HCT116 (cell line): ENCODE results near the gene CCL14.

Experiments
- CBX3 ChIP-seq: IDR thresholded peaks from 2 replicates; pipeline ENCODE4 v1.6.1; 2012; ENCODE audit warnings: low read depth
- CEBPB ChIP-seq: IDR thresholded peaks from 2 replicates; pipeline ENCODE4 v1.6.1; 2012; ENCODE audit warnings: low read depth
- EGR1 ChIP-seq: IDR thresholded peaks from 2 replicates; pipeline ENCODE4 v1.6.1; 2012; ENCODE audit warnings: low read depth
- EZH2 ChIP-seq: fragments of 200-600 bp; sonication (generic); IDR thresholded peaks from 2 replicates; pipeline ENCODE4 v1.6.1; 2017; ENCODE audit warnings: antibody characterized with exemption, mixed run types
- EZH2phosphoT487 ChIP-seq: fragments of 200-600 bp; IDR thresholded peaks from 2 replicates; pipeline ENCODE4 v1.6.1; 2018; ENCODE audit warnings: antibody characterized with exemption, borderline replicate concordance
- JUND ChIP-seq: IDR thresholded peaks from 2 replicates; pipeline ENCODE4 v1.6.1; 2012
- POLR2A ChIP-seq: IDR thresholded peaks from 2 replicates; pipeline ENCODE4 v1.7.0; 2011; ENCODE audit warnings: borderline replicate concordance; ENCODE audit not compliant: insufficient read depth, insufficient read length; ENCODE audit errors: extremely low read depth
- POLR2AphosphoS5 ChIP-seq: IDR thresholded peaks from 2 replicates; pipeline ENCODE4 v1.6.1; 2011; ENCODE audit warnings: mild to moderate bottlenecking, low read depth, low read length, moderate library complexity
- SIN3A ChIP-seq: IDR thresholded peaks from 2 replicates; pipeline ENCODE4 v1.6.1; 2012; ENCODE audit warnings: low read depth
- SP1 ChIP-seq: IDR thresholded peaks from 2 replicates; pipeline ENCODE4 v1.6.1; 2012; ENCODE audit warnings: low read depth
- TF ChIP-seq, protein P1 (sequence below): IDR thresholded peaks from 2 replicates; pipeline ENCODE4 v1.6.1; 2012; ENCODE audit warnings: low read depth
- TF ChIP-seq, protein P2 (sequence below), 3 experiments: fragments of 200-600 bp in 1 of 3; sonication (generic) in 1 of 3; IDR thresholded peaks in 2 of 3; conservative IDR thresholded peaks in 1 of 3; 2 replicates each; pipeline ENCODE4 v1.5.1; 2012 to 2017; ENCODE audit warnings: low read depth in 2 of 3, low read length in 2 of 3, antibody characterized with exemption in 1 of 3, borderline replicate concordance in 1 of 3, control low read depth in 1 of 3, mild to moderate bottlenecking in 1 of 3, mixed read lengths in 1 of 3, mixed run types in 1 of 3, moderate library complexity in 1 of 3; ENCODE audit not compliant: insufficient read depth in 1 of 3
- TF ChIP-seq, protein P3 (sequence below): IDR thresholded peaks from 2 replicates; pipeline ENCODE4 v1.6.1; 2012
- TF ChIP-seq, protein P4 (sequence below): IDR thresholded peaks from 2 replicates; pipeline ENCODE4 v1.6.1; 2012

DNA sequence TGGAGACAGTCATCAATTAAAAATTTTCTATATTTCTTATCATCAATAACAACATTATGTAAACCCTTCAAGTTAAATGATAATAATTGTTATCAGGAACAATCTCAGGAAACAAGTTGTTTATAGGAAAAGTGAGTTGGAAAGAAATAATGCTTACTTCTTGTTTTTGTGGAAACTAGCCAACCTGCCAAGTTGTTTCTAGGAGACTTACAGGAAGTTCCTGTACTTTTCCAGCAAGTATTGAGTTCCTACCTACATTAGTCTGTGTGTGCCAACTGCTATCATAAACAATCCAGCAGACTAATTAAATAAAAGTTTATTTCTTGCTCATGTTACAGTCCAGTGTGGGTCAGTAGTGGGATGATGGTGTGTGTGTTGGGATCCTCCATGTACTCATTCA, 1.6 kb upstream of the CCL14 start:
- TF ChIP-seq, protein P1, sequence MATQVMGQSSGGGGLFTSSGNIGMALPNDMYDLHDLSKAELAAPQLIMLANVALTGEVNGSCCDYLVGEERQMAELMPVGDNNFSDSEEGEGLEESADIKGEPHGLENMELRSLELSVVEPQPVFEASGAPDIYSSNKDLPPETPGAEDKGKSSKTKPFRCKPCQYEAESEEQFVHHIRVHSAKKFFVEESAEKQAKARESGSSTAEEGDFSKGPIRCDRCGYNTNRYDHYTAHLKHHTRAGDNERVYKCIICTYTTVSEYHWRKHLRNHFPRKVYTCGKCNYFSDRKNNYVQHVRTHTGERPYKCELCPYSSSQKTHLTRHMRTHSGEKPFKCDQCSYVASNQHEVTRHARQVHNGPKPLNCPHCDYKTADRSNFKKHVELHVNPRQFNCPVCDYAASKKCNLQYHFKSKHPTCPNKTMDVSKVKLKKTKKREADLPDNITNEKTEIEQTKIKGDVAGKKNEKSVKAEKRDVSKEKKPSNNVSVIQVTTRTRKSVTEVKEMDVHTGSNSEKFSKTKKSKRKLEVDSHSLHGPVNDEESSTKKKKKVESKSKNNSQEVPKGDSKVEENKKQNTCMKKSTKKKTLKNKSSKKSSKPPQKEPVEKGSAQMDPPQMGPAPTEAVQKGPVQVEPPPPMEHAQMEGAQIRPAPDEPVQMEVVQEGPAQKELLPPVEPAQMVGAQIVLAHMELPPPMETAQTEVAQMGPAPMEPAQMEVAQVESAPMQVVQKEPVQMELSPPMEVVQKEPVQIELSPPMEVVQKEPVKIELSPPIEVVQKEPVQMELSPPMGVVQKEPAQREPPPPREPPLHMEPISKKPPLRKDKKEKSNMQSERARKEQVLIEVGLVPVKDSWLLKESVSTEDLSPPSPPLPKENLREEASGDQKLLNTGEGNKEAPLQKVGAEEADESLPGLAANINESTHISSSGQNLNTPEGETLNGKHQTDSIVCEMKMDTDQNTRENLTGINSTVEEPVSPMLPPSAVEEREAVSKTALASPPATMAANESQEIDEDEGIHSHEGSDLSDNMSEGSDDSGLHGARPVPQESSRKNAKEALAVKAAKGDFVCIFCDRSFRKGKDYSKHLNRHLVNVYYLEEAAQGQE, result no peak
- TF ChIP-seq, protein P2, sequence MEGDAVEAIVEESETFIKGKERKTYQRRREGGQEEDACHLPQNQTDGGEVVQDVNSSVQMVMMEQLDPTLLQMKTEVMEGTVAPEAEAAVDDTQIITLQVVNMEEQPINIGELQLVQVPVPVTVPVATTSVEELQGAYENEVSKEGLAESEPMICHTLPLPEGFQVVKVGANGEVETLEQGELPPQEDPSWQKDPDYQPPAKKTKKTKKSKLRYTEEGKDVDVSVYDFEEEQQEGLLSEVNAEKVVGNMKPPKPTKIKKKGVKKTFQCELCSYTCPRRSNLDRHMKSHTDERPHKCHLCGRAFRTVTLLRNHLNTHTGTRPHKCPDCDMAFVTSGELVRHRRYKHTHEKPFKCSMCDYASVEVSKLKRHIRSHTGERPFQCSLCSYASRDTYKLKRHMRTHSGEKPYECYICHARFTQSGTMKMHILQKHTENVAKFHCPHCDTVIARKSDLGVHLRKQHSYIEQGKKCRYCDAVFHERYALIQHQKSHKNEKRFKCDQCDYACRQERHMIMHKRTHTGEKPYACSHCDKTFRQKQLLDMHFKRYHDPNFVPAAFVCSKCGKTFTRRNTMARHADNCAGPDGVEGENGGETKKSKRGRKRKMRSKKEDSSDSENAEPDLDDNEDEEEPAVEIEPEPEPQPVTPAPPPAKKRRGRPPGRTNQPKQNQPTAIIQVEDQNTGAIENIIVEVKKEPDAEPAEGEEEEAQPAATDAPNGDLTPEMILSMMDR (IDR thresholded peaks at IDR 0.05 in 2 of 3, conservative IDR thresholded peaks at IDR 0.05 in 1 of 3; ENCODE audit: borderline replicate concordance in 1 of 3, insufficient read depth in 1 of 3, low read depth in 2 of 3, low read length in 2 of 3), result no peak
- TF ChIP-seq SP1 (no peak), EZH2 (no peak), CBX3 (no peak), POLR2AphosphoS5 (no peak), POLR2A (no peak), EZH2phosphoT487 (no peak), JUND (no peak), CEBPB (no peak), SIN3A (no peak), EGR1 (no peak)
- TF ChIP-seq, protein P3, sequence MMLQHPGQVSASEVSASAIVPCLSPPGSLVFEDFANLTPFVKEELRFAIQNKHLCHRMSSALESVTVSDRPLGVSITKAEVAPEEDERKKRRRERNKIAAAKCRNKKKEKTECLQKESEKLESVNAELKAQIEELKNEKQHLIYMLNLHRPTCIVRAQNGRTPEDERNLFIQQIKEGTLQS, result no peak
- TF ChIP-seq, protein P4, sequence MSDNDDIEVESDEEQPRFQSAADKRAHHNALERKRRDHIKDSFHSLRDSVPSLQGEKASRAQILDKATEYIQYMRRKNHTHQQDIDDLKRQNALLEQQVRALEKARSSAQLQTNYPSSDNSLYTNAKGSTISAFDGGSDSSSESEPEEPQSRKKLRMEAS, result no peak
